ENCODE data around the gene ATP8A2. TPM values are rescaled to one million over a fixed set of nuclear protein-coding genes. Genes with fewer than 3 reads are reported as not detected.

Gene ATP8A2
- total RNA-seq, 1 donor from 2014 or later = 0.27 TPM

GRCh38 chr13:25874907-25875306 is 503.1 kb downstream of the ATP8A2 start:
- Histone ChIP-seq H3K9me3 (replicated peaks) (no peaks in the 10 kb centered on the region), H3K27me3 (ENCODE audit: low read depth) (peaks cover 37% of the 10 kb centered on the region), H3K4me1 (peaks cover 6% of the 10 kb centered on the region), H3K27ac (replicated peaks) (no peak overlapping the region), H3K4me3 (no peak overlapping the region), H3K36me3 (no peaks in the 10 kb centered on the region)
- no peak for DNase-seq
- intact Hi-C loops (cut with micrococcal nuclease) = no loop called here
- TF ChIP-seq, protein P1, sequence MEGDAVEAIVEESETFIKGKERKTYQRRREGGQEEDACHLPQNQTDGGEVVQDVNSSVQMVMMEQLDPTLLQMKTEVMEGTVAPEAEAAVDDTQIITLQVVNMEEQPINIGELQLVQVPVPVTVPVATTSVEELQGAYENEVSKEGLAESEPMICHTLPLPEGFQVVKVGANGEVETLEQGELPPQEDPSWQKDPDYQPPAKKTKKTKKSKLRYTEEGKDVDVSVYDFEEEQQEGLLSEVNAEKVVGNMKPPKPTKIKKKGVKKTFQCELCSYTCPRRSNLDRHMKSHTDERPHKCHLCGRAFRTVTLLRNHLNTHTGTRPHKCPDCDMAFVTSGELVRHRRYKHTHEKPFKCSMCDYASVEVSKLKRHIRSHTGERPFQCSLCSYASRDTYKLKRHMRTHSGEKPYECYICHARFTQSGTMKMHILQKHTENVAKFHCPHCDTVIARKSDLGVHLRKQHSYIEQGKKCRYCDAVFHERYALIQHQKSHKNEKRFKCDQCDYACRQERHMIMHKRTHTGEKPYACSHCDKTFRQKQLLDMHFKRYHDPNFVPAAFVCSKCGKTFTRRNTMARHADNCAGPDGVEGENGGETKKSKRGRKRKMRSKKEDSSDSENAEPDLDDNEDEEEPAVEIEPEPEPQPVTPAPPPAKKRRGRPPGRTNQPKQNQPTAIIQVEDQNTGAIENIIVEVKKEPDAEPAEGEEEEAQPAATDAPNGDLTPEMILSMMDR (IDR thresholded peaks at IDR 0.05; ENCODE audit: borderline replicate concordance) = no peak

- no peaks in the 10 kb centered on the region for H3K36me3 ChIP-seq
- peaks cover 37% of the 10 kb centered on the region for H3K27me3 ChIP-seq (ENCODE audit: low read depth)
- no peak overlapping the region for H3K27ac ChIP-seq (replicated peaks)
- no peaks in the 10 kb centered on the region for H3K9me3 ChIP-seq (replicated peaks)
- no peak for DNase-seq
- H3K4me3 ChIP-seq = no peak overlapping the region
- peaks cover 6% of the 10 kb centered on the region for H3K4me1 ChIP-seq
- intact Hi-C loops (cut with micrococcal nuclease) = no loop called here
- TF ChIP-seq, protein P1 (IDR thresholded peaks at IDR 0.05; ENCODE audit: borderline replicate concordance) = no peak
Measured at GRCh38 chr13:25876247-25876646, 504.5 kb downstream of the ATP8A2 start.

GRCh38 chr13:25879466-25879865 is 507.7 kb downstream of the ATP8A2 start:
- TF ChIP-seq, protein P1 (IDR thresholded peaks at IDR 0.05; ENCODE audit: borderline replicate concordance) = no peak
- no peak for DNase-seq
- no peak overlapping the region for H3K4me3 ChIP-seq
- no peaks in the 10 kb centered on the region for H3K9me3 ChIP-seq (replicated peaks)
- H3K27ac ChIP-seq (replicated peaks) = no peak overlapping the region
- no peaks in the 10 kb centered on the region for H3K4me1 ChIP-seq
- H3K27me3 ChIP-seq (ENCODE audit: low read depth) = peaks cover 61% of the 10 kb centered on the region
- no peaks in the 10 kb centered on the region for H3K36me3 ChIP-seq
- intact Hi-C loops (cut with micrococcal nuclease) = no loop called here

DNA sequence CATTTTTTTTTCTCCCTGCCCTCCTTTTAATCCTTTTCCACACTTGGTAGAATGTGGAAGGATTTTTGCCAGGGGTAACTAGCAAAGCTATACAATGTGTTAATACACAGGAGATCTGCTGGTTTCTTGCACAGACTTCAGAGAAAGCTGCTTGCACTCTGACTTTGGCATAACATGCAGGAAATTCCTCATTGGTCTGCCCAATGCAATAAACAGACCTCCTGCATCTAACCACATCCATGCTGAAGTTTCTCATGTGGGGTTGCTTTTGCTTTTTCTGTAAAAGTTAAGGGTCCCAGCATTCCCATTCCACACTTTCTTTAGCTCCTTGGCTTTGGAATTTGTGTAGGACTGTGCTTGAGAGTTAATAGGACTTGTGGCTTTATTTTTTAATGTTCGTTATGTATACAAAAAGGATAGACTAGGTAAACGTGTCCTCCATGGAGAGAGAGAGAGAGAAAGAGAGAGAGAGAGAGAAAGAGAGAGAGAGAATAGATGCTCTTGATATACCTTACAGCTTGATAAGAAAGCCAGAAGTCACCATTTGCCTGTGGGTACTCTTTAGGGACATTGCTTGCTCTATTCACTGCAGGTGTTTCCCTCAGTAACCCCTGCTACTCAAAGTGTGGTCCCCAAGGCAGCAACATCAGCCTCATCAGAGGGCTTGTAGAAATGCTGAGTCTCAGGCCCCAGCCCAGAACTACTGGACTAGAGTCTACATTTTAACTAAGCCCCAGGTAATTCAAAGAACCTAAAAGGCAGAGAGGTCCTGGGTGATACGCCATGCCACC is 509.6 kb downstream of the ATP8A2 start:
- intact Hi-C loops (cut with micrococcal nuclease) = no loop called here
- Histone ChIP-seq H3K27ac (replicated peaks) (no peak overlapping the region), H3K36me3 (no peaks in the 10 kb centered on the region), H3K4me3 (no peak overlapping the region), H3K9me3 (replicated peaks) (no peaks in the 10 kb centered on the region), H3K4me1 (no peaks in the 10 kb centered on the region), H3K27me3 (ENCODE audit: low read depth) (peaks cover 79% of the 10 kb centered on the region)
- no peak for DNase-seq
- TF ChIP-seq, protein P1 (IDR thresholded peaks at IDR 0.05; ENCODE audit: borderline replicate concordance) = no peak

GRCh38 chr13:25881971-25882451 is 510.2 kb downstream of the ATP8A2 start:
- DNase-seq = no peak
- TF ChIP-seq, protein P1 (IDR thresholded peaks at IDR 0.05; ENCODE audit: borderline replicate concordance) = no peak
- Histone ChIP-seq H3K4me3 (no peak overlapping the region), H3K27ac (replicated peaks) (no peak overlapping the region), H3K27me3 (ENCODE audit: low read depth) (peaks cover 82% of the 10 kb centered on the region), H3K4me1 (no peaks in the 10 kb centered on the region), H3K9me3 (replicated peaks) (no peaks in the 10 kb centered on the region), H3K36me3 (no peaks in the 10 kb centered on the region)
- intact Hi-C loops (cut with micrococcal nuclease) = no loop called here

All from left ventricle myocardium inferior (tissue), 1 donor.